ENCODE measurements around the gene IRF8. TPM values are rescaled to one million over a fixed set of nuclear protein-coding genes. Genes with fewer than 3 reads are reported as not detected.

IRF8 gene
- total and polyA plus RNA-seq, 2 of the 13 experiments (the other 11 are each of a cell fraction or from before 2014, with no cell fraction given), result not detected

- no peak for TF ChIP-seq ZNF563 (CRISPR knock-in tag; IDR thresholded peaks at IDR 0.05)
- TF ChIP-seq ATF3 (CRISPR knock-in tag; IDR thresholded peaks at IDR 0.05), result no peak
- no peak for TF ChIP-seq E2F5 (CRISPR knock-in tag; conservative IDR thresholded peaks at IDR 0.05)
Measured at GRCh38 chr16:85965125-85965524, 66.2 kb downstream of the IRF8 start (continued).

GRCh38 chr16:85967111-85967510 lies 68.1 kb downstream of the IRF8 start:
- H3K27me3 ChIP-seq (ENCODE audit: control insufficient read depth in 1 of 2, insufficient read depth in 2 of 2, low read length in 2 of 2), result peaks cover 3 to 25% of the 10 kb centered on the region in 2 experiments; a peak in 4 of 5 replicates
- H3K79me2 ChIP-seq (ENCODE audit: insufficient read depth, low read length), result no peaks in the 10 kb centered on the region
- no peaks in the 10 kb centered on the region for H3K9me3 ChIP-seq (ENCODE audit: low read length)
- BruUV-seq (replicated peaks), result no TSS peak
- H3K4me2 ChIP-seq (ENCODE audit: low read depth, low read length), result no peak overlapping the region
- no peak for ATAC-seq
- CTCF ChIA-PET (ENCODE audit: low intra/inter-chr PET ratio, low total read pairs), result no interaction called here
- 29% methylated on average over 2 of the region's 2 CpGs for WGBS (ENCODE audit: low lambda C conversion rate)
- no peak for FAIRE-seq
- no peak for DNase-seq (ENCODE audit: low spot score)
- no peak overlapping the region for H3K27ac ChIP-seq (ENCODE audit: extremely low read length, insufficient read depth, low read length)
- no peak for TF ChIP-seq PHB2 (IDR thresholded peaks at IDR 0.05; ENCODE audit: partially characterized antibody)
- no peak for TF ChIP-seq ZSCAN30 (CRISPR knock-in tag; IDR thresholded peaks at IDR 0.05)
- no peak for TF ChIP-seq SATB2 (CRISPR knock-in tag; IDR thresholded peaks at IDR 0.05)
- no peak for TF ChIP-seq ERF (CRISPR knock-in tag; IDR thresholded peaks at IDR 0.05)
- no peak for TF ChIP-seq EEA1 (CRISPR knock-in tag; IDR thresholded peaks at IDR 0.05; ENCODE audit: borderline replicate concordance)
- TF ChIP-seq ATF7-NPFF (CRISPR knock-in tag; IDR thresholded peaks at IDR 0.05; ENCODE audit: low read depth), result no peak
- TF ChIP-seq SRF (IDR thresholded peaks at IDR 0.05; ENCODE audit: low read depth, low read length), result no peak
- TF ChIP-seq MBD4 (IDR thresholded peaks at IDR 0.05; ENCODE audit: borderline replicate concordance, low read length), result no peak
- no peak for TF ChIP-seq CREB1 (IDR thresholded peaks at IDR 0.05)
- no peak for TF ChIP-seq CREB1 (CRISPR knock-in tag; IDR thresholded peaks at IDR 0.05)
- no peak for TF ChIP-seq ZNF629 (CRISPR knock-in tag; conservative IDR thresholded peaks at IDR 0.05)
- TF ChIP-seq ZBTB44 (CRISPR knock-in tag; IDR thresholded peaks at IDR 0.05), result no peak
- no peak for TF ChIP-seq ADNP (CRISPR knock-in tag; IDR thresholded peaks at IDR 0.05)
- TF ChIP-seq ZBTB42 (CRISPR knock-in tag; IDR thresholded peaks at IDR 0.05), result no peak
- no peak for TF ChIP-seq ZNF496 (CRISPR knock-in tag; IDR thresholded peaks at IDR 0.05; ENCODE audit: insufficient replicate concordance)
- TF ChIP-seq MYNN (CRISPR knock-in tag; IDR thresholded peaks at IDR 0.05; ENCODE audit: low read depth), result no peak
- no peak for TF ChIP-seq ISX (CRISPR knock-in tag; conservative IDR thresholded peaks at IDR 0.05)
- no peak for TF ChIP-seq YEATS4 (CRISPR knock-in tag; IDR thresholded peaks at IDR 0.05; ENCODE audit: borderline replicate concordance)
- TF ChIP-seq IRX3 (CRISPR knock-in tag; IDR thresholded peaks at IDR 0.05; ENCODE audit: borderline replicate concordance, low read depth), result no peak
- no peak for TF ChIP-seq RCOR2 (CRISPR knock-in tag; IDR thresholded peaks at IDR 0.05)
- TF ChIP-seq ZNF747 (CRISPR knock-in tag; IDR thresholded peaks at IDR 0.05; ENCODE audit: borderline replicate concordance), result no peak
- POLR2A ChIA-PET, result no interaction called here
- H3K4me3 ChIP-seq (replicated peaks in 1 of 3; ENCODE audit: insufficient read depth in 1 of 3, low read depth in 2 of 3, low read length in 3 of 3), result no peak overlapping the region
- intact Hi-C loops (cut with micrococcal nuclease; ENCODE audit: unreplicated experiment) (no loop called here), in situ Hi-C loops (cut with HindIII; ENCODE audit: extremely low pct_ligation_motif_present, low pct_unique_long_range_greater_than_20kb) (no loop called here)
- H2AFZ ChIP-seq (ENCODE audit: low read length), result no peak overlapping the region
- no peaks in the 10 kb centered on the region for H3K36me3 ChIP-seq (replicated peaks in 1 of 2; ENCODE audit: control insufficient read depth in 1 of 2, insufficient read depth in 2 of 2, low read length in 2 of 2)
- no peaks in the 10 kb centered on the region for H3K4me1 ChIP-seq (ENCODE audit: insufficient read depth, low read length)
- H3K9ac ChIP-seq (ENCODE audit: insufficient read depth, low read depth, low read length), result no peak overlapping the region
- no peaks in the 10 kb centered on the region for H4K20me1 ChIP-seq (ENCODE audit: insufficient read depth, low read length)

Data from HepG2 (cell line).